Endothelial cell (in vitro differentiated cells): ENCODE data around the gene CCDC126. TPM values are rescaled to one million over a fixed set of nuclear protein-coding genes. Genes with fewer than 3 reads are reported as not detected.
"Not testable (repeated sequence)": the region's sequence is repeated elsewhere in the genome, so short reads cannot be mapped to it uniquely, and the experiment has no call there.

Experiments used
- DNase-seq: peaks from one replicate; pipeline ENCODE4 v3.0.0; 2021; ENCODE audit warnings: low spot score
- H3K27ac Mint-ChIP-seq: one replicate; pipeline ENCODE4 v1.8.0; 2021; ENCODE audit warnings: mixed read lengths, inconsistent platforms; ENCODE audit not compliant: unreplicated experiment
- H3K27me3 Mint-ChIP-seq: one replicate; pipeline ENCODE4 v1.8.0; 2021; ENCODE audit warnings: mild to moderate bottlenecking, moderate library complexity, mixed read lengths, inconsistent platforms; ENCODE audit not compliant: unreplicated experiment
- H3K36me3 Mint-ChIP-seq: one replicate; pipeline ENCODE4 v1.8.0; 2021; ENCODE audit warnings: mild to moderate bottlenecking, low read depth, mixed read lengths, inconsistent platforms; ENCODE audit not compliant: unreplicated experiment
- H3K4me1 Mint-ChIP-seq: one replicate; pipeline ENCODE4 v1.8.0; 2021; ENCODE audit warnings: mild to moderate bottlenecking, mixed read lengths, inconsistent platforms; ENCODE audit not compliant: unreplicated experiment
- H3K4me3 Mint-ChIP-seq: one replicate; pipeline ENCODE4 v1.8.0; 2021; ENCODE audit warnings: mild to moderate bottlenecking, mixed read lengths, inconsistent platforms; ENCODE audit not compliant: unreplicated experiment
- H3K9me3 Mint-ChIP-seq: one replicate; pipeline ENCODE4 v1.8.0; 2021; ENCODE audit warnings: mixed read lengths, inconsistent platforms; ENCODE audit not compliant: unreplicated experiment
- total RNA-seq: library from RNA; stranded (reverse); fragmentation: NEBNext Ultra II Directional; extraction: Animal tissue kit (Norgen Biotek cat#: 25700); gene quantifications from one replicate; pipeline ENCODE4 v1.2.1, GENCODE V29; 2021; ENCODE audit not compliant: unreplicated experiment
- TF ChIP-seq, protein P1 (sequence below): fragments of 200-600 bp; sonication (generic); IDR thresholded peaks from one replicate; pipeline ENCODE4 v1.5.0; 2021; ENCODE audit warnings: antibody characterized with exemption; ENCODE audit not compliant: unreplicated experiment

The CCDC126 gene
- total RNA-seq, 1 donor from 2014 or later: 10.2 TPM

DNA sequence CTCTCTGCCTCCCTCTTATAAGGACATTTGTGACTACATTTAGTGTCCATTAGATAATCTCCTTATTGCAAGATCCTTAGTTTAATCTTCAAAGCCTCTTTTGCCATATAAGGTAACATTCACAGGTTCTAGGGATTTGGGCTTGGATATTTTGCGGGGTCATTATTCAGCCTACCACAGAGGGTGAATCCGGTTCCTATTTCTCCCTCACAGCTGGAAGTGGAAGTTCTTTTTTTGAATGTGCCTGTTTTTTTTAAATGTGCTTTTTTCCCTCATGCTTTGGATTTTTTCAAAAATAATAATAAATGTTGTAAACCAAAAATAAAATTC, 65.8 kb downstream of the CCDC126 start:
- Mint-ChIP-seq H3K9me3 (peaks cover 8% of the 10 kb centered on the region), H3K4me1 (no peaks in the 10 kb centered on the region), H3K27me3 (no peaks in the 10 kb centered on the region), H3K27ac (no peak overlapping the region), H3K36me3 (no peaks in the 10 kb centered on the region), H3K4me3 (no peak overlapping the region)
- TF ChIP-seq, protein P1, sequence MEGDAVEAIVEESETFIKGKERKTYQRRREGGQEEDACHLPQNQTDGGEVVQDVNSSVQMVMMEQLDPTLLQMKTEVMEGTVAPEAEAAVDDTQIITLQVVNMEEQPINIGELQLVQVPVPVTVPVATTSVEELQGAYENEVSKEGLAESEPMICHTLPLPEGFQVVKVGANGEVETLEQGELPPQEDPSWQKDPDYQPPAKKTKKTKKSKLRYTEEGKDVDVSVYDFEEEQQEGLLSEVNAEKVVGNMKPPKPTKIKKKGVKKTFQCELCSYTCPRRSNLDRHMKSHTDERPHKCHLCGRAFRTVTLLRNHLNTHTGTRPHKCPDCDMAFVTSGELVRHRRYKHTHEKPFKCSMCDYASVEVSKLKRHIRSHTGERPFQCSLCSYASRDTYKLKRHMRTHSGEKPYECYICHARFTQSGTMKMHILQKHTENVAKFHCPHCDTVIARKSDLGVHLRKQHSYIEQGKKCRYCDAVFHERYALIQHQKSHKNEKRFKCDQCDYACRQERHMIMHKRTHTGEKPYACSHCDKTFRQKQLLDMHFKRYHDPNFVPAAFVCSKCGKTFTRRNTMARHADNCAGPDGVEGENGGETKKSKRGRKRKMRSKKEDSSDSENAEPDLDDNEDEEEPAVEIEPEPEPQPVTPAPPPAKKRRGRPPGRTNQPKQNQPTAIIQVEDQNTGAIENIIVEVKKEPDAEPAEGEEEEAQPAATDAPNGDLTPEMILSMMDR: no peak
- DNase-seq: no peak

DNA sequence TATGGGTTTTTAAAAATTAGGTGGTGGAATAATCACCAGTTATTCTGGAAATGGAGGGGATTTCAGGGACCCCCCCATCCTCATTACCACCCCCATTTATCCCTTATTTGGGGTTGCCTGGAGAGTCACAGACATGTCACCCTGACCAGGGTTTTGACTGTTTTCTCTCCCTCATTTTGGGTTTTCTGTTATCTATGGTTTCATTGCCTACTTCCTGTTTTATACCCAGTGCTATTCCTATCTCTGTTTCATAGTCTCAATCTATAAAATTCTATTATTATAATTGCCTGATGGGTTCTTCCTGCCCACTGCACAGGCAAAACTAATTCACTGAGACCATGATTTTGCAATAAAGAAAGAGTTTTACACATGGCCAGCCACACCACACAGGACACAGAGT, 66.9 kb downstream of the CCDC126 start:
- no peak overlapping the region for H3K4me3 Mint-ChIP-seq
- no peak overlapping the region for H3K27ac Mint-ChIP-seq

GRCh38 chr7:23672033-23672432, 74.9 kb downstream of the CCDC126 start:
- Mint-ChIP-seq H3K27me3 (no peaks in the 10 kb centered on the region), H3K4me3 (no peak overlapping the region), H3K36me3 (no peaks in the 10 kb centered on the region), H3K4me1 (no peaks in the 10 kb centered on the region), H3K27ac (no peak overlapping the region), H3K9me3 (no peaks in the 10 kb centered on the region)
- TF ChIP-seq, protein P1: no peak
- no peak for DNase-seq

More for the DNA sequence above, 66.9 kb downstream of the CCDC126 start:
- no peak for DNase-seq
- no peaks in the 10 kb centered on the region for H3K9me3 Mint-ChIP-seq
- H3K4me1 Mint-ChIP-seq: no peaks in the 10 kb centered on the region
- no peaks in the 10 kb centered on the region for H3K27me3 Mint-ChIP-seq
- no peaks in the 10 kb centered on the region for H3K36me3 Mint-ChIP-seq
- TF ChIP-seq, protein P1: no peak

- H3K4me1 Mint-ChIP-seq: peaks cover 2% of the 10 kb centered on the region
- DNase-seq: peak; percentile 92
- no peaks in the 10 kb centered on the region for H3K36me3 Mint-ChIP-seq
- H3K27me3 Mint-ChIP-seq: peaks cover 4% of the 10 kb centered on the region
- H3K27ac Mint-ChIP-seq: peak within 1 kb of the TSS; percentile 82
- peak within 1 kb of the TSS; percentile 94 for H3K4me3 Mint-ChIP-seq
- TF ChIP-seq, protein P1: peak; percentile 65
- no peaks in the 10 kb centered on the region for H3K9me3 Mint-ChIP-seq
These were observed 82.8 kb downstream of the CCDC126 start, which contains the start of gene FAM221A for GRCh38 chr7:23679898-23680413. TSS of gene FAM221A (plus strand) at chr7:23680199. CDS start at chr7:23680219, 20 bp downstream.

GRCh38 chr7:23680414-23681405, 83.5 kb downstream of the CCDC126 start:
- H3K4me1 Mint-ChIP-seq: peaks cover 2% of the 10 kb centered on the region
- DNase-seq: peak; percentile 77
- no peaks in the 10 kb centered on the region for H3K36me3 Mint-ChIP-seq
- peak overlapping the region; percentile 70 for H3K27ac Mint-ChIP-seq
- H3K4me3 Mint-ChIP-seq: peak overlapping the region; percentile 94
- TF ChIP-seq, protein P1: no peak
- peaks cover 4% of the 10 kb centered on the region for H3K27me3 Mint-ChIP-seq
- H3K9me3 Mint-ChIP-seq: no peaks in the 10 kb centered on the region

DNA sequence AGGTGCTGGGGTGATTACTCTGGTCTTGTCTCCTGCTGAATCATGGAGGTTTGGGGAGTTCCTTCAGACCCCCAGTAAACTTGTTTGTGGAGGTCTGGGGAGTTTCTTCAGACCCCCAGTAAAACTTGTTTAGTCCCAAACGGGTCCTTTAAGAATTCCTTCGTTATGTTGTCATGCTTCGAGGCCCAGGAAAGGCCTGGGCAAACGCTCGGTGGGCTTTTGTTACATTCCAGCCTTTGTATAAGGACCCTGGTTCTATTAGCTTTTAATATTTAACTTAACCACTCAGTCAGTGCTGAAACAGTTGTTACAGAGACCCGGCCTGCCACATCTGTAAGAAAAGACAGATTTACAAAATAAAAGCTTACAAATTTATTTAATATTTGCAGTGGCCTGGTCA, 86.9 kb downstream of the CCDC126 start:
- H3K4me3 Mint-ChIP-seq, H3K27ac Mint-ChIP-seq, H3K9me3 Mint-ChIP-seq, H3K36me3 Mint-ChIP-seq, H3K4me1 Mint-ChIP-seq, DNase-seq, H3K27me3 Mint-ChIP-seq: not testable (repeated sequence)
